WTC11 (cell line): Measurements from ENCODE around the gene PPP2R1B.

ENCODE experiments used
- CTCF ChIP-seq: fragments of 200-600 bp; IDR thresholded peaks from 2 replicates; pipeline ENCODE4 v1.8.0; 2022; ENCODE audit warnings: antibody characterized with exemption
- TP53 ChIP-seq: sonication (generic); formaldehyde crosslinking; IDR thresholded peaks from 2 replicates; pipeline ENCODE4 v1.8.1; 2023; ENCODE audit warnings: mild to moderate bottlenecking, missing genetic modification reagents
- USF2 ChIP-seq: sonication (generic); formaldehyde crosslinking; IDR thresholded peaks from 2 replicates; pipeline ENCODE4 v1.8.1; 2023; ENCODE audit warnings: mild to moderate bottlenecking, missing genetic modification reagents, moderate library complexity

- TF ChIP-seq TP53 (CRISPR knock-in tag) (no peak), CTCF (no peak), USF2 (no peak)
Measured at GRCh38 chr11:111733611-111734088, 32.5 kb downstream of the PPP2R1B start.
